ENCODE measurements around the gene EPYC.

DNA sequence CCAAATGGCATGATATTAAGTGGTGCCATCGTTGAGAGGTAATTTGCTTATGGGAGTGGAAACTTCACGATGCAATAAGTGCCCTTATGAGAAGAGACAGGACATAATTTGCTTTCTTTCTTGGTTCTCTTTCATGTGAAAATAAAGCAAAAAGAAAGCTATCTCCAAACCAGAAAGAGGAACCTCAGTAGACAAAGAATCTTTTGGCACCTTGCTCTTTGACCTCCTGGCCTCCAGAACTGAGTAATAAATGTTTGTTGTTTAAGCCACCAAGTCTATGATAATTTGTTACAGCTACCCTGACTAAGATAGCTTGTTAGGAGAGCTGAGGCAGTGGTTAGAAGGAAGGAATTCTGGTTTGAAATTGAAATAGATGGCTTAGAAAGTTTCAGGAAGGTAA lies 89.4 kb downstream of the EPYC start:
- TF ChIP-seq ZNF48 (tag by site-specific recombination; IDR thresholded peaks at IDR 0.05): no peak
- TF ChIP-seq ZBTB17 (tag by site-specific recombination; IDR thresholded peaks at IDR 0.05): no peak
- TF ChIP-seq ZNF311 (tag by site-specific recombination; IDR thresholded peaks at IDR 0.05; ENCODE audit: borderline replicate concordance): no peak
- TF ChIP-seq ZNF350 (tag by site-specific recombination; IDR thresholded peaks at IDR 0.05): no peak
- no peak for TF ChIP-seq ZNF202 (tag by site-specific recombination; IDR thresholded peaks at IDR 0.05; ENCODE audit: borderline replicate concordance)
- TF ChIP-seq ZNF510 (tag by site-specific recombination; IDR thresholded peaks at IDR 0.05; ENCODE audit: insufficient replicate concordance): no peak

Data from HEK293 (cell line).